ENCODE results near the gene IFIT5.

GRCh38 chr10:89367529-89367928 is 46.8 kb upstream of the IFIT5 start:
- TF ChIP-seq, protein P1, sequence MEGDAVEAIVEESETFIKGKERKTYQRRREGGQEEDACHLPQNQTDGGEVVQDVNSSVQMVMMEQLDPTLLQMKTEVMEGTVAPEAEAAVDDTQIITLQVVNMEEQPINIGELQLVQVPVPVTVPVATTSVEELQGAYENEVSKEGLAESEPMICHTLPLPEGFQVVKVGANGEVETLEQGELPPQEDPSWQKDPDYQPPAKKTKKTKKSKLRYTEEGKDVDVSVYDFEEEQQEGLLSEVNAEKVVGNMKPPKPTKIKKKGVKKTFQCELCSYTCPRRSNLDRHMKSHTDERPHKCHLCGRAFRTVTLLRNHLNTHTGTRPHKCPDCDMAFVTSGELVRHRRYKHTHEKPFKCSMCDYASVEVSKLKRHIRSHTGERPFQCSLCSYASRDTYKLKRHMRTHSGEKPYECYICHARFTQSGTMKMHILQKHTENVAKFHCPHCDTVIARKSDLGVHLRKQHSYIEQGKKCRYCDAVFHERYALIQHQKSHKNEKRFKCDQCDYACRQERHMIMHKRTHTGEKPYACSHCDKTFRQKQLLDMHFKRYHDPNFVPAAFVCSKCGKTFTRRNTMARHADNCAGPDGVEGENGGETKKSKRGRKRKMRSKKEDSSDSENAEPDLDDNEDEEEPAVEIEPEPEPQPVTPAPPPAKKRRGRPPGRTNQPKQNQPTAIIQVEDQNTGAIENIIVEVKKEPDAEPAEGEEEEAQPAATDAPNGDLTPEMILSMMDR (IDR thresholded peaks at IDR 0.05) = no peak
- TF ChIP-seq POLR2A (IDR thresholded peaks at IDR 0.05) = no peak
